OCI-M2 (cell line): ENCODE measurements around the gene MYO10.
A peak's percentile ranks its signal among the peaks of the same experiment; 100 is the strongest.
"Not testable (repeated sequence)": the region's sequence is repeated elsewhere in the genome, so short reads cannot be mapped to it uniquely, and the experiment has no call there.

Experiments
- DNase-seq: peaks from one replicate; lab custom pipeline; 2025; ENCODE audit not compliant: unreplicated experiment; lab: John Stamatoyannopoulos, UW

The MYO10 gene

GRCh38 chr5:16936150-16936988 is at the start of gene MYO10:
Gene MYO10 (minus strand): TSS chr5:16936288. CDS start chr5:16935808, 480 bp downstream.
- peak; percentile 9 for DNase-seq

DNA sequence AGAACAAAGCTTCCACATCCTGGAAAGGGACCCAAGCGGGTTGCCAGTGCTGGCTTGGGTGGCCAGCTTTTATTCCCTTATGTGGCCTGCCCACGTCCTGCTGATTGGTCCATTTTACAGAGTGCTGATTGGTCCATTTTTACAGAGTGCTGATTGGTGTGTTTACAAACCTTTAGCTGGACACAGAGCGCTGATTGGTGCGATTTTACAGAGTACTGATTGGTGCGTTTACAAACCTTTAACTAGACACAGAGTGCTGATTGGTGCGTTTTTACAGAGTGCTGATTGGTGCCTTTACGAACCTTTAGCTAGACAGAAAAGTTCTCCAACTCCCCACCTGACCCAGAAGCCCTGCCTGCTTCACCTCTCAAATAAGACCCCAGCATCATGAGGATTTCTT is 49.2 kb upstream of the MYO10 start:
- DNase-seq, result not testable (repeated sequence)

DNA sequence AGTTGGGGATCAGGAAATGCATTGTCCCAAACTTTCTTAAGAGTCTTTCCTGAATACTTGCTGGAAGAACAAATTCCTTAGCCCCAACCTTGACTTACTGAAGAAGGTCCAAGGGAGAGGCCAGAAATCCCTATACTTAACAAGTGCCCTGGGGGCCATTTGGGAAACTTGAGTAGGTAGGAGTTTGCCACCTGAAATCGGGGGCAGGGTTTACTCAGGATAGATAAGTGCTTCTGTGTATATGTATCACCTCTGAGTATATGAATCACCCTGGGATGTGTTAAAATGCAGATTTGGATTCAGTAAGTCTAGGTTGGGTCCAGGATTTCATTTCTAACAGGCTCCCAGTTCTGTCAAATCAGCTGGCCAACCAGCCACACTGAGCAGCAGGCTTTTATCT is 47.9 kb upstream of the MYO10 start:
- DNase-seq, result no peak

DNA sequence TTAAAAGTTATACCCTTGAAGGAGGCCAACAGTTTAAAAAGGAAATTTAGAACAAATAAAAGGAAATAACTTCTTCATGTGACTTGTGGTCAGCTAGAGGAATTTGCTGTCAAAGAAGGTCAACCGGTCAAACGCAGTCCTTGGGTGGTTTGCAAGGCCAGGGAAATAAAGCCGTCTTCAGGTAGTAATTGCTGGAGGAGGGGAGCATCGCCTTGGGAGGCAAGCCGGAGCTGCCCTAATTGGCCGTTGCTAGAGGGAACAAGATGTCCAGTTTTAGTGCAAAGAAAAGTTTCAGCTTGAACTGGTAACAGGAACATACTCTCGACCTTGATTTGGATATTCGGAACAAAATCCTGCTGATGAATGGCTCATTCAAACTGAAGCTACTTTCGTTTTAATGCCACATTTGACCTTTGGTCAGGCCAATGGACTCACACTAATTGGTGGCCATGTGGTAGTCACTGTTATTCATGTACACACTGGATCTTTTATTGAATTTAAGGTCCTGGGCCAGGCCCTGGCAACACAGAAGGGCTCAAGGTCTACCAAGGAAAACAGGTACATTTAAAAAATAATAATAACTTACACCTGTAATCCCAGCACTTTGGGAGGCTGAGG is 47.0 kb upstream of the MYO10 start:
- no peak for DNase-seq

DNA sequence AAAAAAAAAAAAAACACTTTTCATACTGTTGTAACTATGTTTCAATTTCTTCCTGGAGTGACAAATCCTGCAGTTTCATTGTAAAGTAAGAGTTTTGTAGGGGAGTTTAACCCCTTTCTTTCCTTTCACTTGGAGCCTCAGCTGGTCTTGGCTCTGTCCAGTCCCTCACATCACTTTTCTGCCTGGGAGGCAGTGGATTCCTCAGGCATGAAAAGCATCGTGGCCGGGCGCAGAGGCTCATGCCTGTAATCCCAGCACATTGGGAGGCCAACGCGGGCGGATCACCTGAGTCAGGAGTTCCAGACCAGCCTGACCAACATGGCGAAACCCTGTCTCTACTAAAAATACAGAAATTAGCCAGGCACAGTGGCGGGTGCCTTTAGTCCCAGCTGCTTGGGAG is 45.6 kb upstream of the MYO10 start:
- DNase-seq, result no peak

DNA sequence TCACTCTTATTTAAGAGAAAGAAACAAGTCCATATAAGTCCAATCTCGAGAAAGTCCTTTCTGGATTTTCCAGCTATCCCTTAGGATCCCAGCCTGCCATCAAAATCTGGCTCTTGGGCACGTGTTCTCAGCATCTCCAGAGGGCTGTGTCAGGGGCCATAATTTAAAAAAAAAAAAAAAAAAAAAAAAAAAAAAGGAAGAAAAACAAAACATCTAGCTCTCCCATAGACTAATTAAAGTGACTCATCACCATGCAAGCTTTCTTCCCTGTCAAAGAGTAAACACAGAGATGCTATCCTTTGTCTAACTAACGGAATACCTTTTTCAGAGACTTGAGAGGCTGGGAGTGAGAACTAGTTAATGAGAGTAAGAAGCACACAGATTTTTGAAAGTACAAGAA is 44.9 kb upstream of the MYO10 start:
- no peak for DNase-seq

DNA sequence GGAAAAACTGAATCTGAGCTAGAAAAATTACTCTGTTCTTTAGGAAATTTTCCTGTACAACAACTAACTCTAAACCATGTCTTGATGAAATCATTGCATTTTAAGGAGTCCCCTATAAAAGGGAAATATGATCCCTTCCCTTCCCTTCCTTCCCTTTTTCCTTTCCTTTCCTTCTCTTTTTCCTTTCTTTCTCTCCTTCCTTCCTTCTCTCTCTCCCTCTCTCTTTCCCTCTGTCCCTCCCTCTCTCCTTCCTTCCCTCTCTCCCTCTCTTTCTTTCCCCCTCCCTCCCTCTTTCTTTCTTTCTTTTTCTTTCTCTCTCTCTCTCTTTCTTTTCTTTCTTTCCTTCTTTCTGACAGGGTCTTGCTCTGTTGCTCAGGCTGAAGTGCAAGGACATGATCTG is 42.2 kb upstream of the MYO10 start:
- no peak for DNase-seq

DNA sequence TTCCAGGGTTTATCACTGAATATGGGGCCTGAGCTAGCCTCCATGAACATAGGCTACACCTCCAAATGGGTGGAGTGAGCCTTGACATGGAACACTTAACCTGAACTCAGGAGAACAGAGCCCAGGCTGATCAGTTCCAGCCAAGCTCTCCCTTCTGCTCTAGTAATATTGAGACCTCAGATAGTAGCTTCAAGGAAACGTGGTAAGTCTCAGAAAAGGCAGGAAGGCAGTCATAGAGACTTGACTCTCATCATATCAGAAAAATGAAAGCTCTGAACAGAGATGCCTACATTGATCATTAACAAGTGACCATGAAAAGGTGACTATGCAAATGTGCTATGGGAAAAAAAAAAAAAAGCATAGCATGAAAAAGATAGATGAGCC is 40.5 kb upstream of the MYO10 start:
- DNase-seq, result no peak

- DNase-seq, result no peak
Observed at GRCh38 chr5:16975950-16976624, 40.0 kb upstream of the MYO10 start.

DNA sequence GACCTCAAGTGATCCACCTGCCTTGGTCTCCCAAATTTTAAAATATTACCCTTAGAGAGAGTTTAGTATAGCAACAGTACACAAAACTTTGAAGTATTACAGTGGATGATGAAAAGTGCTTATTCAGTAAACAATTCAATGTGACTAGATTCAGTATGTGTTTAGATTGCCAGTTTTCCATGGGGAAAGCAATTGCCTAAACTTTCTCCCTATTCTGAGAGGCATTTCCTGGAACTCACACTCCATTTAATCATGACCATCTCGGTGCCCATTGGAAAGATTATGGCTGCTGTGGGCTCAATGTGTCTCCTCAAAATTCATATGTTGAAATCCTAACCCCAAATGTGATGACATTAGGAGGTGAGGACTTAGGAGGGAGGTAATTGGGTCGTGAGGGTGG is 38.9 kb upstream of the MYO10 start:
- no peak for DNase-seq

DNA sequence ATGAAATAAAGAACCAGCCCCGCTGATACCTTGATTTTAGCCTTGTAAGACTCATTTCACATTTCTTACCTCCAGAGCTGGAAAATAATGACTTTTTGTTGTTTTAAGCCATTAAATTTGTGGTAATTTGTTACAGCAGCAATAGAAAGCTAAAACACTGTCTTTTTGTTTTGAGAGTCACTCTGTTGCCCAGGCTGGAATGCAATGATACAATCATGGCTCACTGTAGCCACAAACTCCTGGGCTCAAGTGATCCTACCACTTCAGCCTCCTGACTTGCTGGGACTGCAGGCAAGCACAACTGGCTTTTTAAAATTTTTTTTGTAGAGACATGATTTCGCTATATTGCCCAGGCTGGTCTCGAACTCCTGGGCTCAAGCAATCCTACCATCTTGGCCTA is 34.7 kb upstream of the MYO10 start:
- no peak for DNase-seq

- DNase-seq, result no peak
Observed at GRCh38 chr5:16970260-16970659, 34.2 kb upstream of the MYO10 start.

- DNase-seq, result no peak
Observed at GRCh38 chr5:16965581-16965980, 29.5 kb upstream of the MYO10 start.

DNA sequence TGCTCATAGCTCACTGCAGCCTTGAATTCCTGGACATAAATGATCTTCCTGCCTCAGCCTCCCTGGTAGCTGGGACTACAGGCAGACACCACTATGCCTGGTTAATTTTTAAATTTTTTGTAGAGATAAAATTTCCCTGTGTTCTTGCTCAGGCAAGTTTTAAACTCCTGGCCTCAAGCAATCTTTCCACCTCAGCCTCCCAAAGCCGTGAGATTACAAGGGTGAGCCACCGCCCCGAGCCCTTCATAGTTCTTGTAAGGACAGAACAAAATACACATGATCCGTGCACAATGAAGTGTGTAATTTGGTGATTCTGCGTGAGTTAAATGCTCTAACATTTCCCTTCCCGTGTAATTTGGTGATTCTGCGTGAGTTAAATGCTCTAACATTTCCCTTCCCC is 27.7 kb upstream of the MYO10 start:
- no peak for DNase-seq

DNA sequence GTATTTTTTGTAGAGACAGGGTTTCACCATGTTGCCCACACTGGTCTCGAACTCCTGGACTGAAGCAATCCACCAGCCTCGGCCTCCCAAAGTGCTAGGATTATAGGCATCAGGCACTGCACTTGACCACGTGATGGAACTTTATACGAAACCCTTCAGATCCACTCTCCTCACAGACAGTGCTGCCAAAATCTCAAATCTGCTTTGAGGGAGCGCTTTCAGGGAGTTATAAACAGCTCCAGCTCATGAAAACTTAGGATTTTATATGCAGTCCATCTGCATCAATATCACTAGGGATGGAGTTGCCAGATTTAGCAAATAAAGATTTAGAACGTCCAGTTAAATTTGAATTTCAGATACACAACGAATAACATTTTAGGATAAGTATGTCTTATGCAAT is 25.0 kb upstream of the MYO10 start:
- DNase-seq, result no peak

DNA sequence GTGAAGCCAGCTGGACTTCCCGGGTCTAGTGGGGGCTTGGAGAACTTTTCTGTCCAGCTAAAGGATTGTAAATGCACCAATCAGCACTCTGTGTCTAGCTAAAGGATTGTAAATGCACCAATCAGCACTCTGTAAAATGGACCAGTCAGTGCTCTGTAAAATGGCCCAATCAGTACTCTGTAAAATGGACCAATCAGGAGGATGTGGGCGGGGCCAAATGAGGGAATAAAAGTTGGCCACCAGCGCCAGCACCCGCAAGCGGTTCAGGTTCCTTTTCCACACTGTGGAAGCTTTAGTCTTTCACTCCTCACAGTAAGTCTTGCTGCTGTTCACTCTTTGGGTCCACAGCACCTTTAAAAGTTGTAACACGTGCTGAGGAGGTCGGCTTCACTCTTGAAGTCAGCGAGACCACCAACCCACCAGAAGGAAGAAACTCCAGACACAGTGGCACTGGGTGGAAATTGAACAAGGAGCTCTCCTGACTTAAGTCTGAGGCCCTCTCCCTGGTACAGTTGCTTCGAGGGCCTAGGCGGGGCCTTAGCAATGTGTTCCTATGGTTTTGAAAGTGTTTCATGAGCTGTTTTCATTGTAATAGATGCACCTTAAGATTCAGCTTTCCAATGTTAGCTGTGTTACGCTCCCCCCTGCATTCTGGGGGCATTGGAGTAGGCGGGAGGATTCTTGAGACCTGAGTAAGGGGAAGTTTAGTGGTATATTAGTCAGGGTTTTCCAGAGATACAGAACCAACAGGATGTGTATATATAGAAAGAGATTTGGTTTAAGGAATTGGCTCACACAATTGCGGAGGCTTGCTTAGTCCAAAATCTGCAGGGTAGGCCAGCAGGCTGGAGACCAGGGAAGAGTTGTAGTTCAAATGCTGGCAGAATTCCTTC is 21.5 kb upstream of the MYO10 start:
- no peak for DNase-seq

DNA sequence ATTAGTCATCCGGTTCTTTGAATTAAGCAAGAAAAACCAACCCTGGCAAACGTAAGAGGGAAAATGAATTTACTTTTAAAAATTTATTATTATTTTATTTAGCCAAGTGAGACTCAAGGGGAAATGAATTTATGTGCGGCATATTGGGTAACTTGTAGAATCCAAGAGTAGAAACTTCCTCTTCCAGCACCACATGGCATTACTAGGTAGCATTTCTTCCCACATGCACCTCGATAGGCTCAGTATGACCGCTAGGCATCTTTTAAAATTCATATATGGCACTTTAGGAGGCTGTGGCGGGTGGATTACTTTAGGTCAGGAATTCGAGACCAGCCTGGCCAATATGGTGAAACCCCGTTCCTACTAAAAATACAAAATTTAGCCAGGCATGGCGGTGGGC is 17.6 kb upstream of the MYO10 start:
- no peak for DNase-seq

DNA sequence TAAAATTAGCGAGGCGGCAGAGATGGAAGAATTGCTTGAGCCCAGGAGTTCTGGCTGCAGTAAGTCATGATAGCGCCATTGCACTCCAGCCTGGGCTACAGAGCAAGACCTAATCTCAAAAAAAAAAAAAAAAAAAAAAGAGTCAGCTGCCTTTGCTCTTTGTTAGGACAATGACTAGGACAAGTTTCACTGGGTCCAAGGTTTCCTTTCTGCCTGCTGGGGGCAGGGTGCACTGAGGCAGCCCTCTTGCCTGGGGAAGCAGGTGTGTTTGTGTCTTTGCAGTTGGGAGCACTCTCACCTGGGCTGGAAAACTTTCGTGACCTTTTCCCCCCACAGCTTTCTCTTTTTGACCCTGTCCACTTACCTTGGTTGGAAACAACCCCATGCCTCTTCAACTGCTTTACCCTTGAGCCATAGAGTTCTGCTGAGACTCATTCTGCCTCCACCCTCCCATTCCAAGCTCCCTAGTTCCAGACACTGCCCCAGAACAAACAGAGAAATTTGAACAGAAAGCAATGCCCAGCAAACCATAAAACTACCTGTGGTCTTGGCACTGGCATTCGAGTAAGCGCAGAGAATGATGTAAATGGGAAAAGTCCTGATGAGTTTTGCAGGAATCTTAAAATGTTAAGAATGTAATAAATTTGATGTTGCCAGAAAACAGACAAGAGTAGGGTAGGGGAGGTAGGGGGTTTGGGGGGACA is 17.0 kb upstream of the MYO10 start:
- DNase-seq, result no peak

DNA sequence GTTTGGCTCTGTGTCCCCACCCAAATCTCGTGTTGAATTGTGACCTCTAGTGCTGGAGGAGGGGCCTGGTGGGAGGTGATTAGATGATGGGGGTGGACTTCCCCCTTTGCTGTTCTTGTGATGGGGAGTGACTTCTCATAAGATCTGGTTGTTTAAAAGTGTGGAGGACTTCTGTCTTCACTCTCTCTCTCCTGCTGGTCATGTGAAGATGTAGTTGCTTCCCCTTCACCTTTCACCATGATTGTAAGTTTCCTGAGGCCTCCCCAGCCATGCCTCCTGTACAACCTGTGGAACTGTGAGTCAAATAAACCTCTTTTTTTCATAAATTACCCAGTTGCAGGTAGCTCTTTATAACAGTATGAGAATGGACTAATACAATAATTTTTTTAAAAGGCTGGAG is 10.6 kb upstream of the MYO10 start:
- no peak for DNase-seq

- DNase-seq, result no peak
Observed at GRCh38 chr5:16944816-16945562, 8.9 kb upstream of the MYO10 start.
